ENCODE measurements around the gene CCDC157. TPM values are rescaled to one million over a fixed set of nuclear protein-coding genes. Genes with fewer than 3 reads are reported as not detected.

CCDC157 gene
- total RNA-seq, 1 experiment from 2014 or later, result 6.2 TPM

DNA sequence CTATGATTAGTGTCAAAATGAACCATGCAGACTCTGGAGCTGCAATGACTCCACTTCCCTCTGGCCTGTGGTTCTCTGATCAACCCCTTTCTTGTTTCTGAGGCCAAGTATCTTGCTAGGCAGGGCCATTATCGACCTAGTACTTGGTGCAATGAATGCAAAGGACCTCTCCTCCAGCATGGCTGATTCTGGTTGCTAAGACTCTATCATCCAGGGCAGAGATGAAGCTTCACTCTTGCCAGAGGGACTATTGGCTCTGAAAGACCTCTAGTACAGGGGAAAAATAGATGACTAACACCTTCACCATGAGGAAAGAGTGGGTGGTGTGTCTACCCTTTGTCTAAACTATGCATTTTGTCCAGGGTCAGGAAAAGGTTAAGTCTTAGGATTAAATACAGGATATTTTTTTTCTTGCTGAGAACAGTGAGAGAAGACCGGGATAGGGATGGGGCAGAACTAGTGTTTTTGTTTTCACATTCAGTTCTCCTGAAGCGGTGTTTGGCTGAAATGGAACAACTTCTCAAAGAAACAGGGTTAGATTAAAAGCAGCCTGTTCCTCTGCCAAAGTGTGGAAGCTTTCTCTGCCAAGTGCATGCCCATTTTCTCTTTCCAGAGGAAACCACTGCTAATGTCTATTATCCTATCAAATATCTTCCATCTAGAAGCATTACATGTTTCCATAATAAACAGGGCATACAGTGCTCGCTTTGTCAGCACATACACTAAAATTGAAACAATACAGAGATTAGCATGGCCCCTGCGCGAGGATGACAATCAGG lies 63.7 kb downstream of the CCDC157 start:
- ChIA-PET CTCF (interaction anchor here (1.0 kb wide), 2 partner anchors 9 to 24 kb away, joined by 3 to 7 read pairs; partner anchors contain the start of gene SEC14L2), POLR2A (ENCODE audit: unreplicated experiment) (interaction anchor here (0.5 to 0.7 kb wide), 4 partner anchors 24 to 36 kb away, joined by 3 to 7 read pairs (median 6); no protein-coding TSS in a partner anchor)
- no peaks in the 10 kb centered on the region for H4K20me1 ChIP-seq (ENCODE audit: insufficient read depth)
- intact Hi-C loops (cut with micrococcal nuclease; ENCODE audit: unreplicated experiment), result loop anchor here (1.0 to 10.0 kb wide), 2 partner anchors 22 to 184 kb away; partner anchors contain the start of gene TCN2
- peaks cover 68% of the 10 kb centered on the region for H3K4me1 ChIP-seq (replicated peaks; ENCODE audit: insufficient read depth)
- H3K27me3 ChIP-seq (ENCODE audit: insufficient read depth, low read depth), result no peaks in the 10 kb centered on the region
- BruUV-seq (replicated peaks), result no TSS peak
- H3K27ac ChIP-seq, result peak overlapping the region; percentile 93
- peaks cover 24% of the 10 kb centered on the region for H3K79me2 ChIP-seq (ENCODE audit: low read depth)
- H3K9me2 ChIP-seq (ENCODE audit: insufficient read depth), result no peaks in the 10 kb centered on the region
- H2AFZ ChIP-seq, result no peak overlapping the region
- peak overlapping the region; percentile 70; the same call in 1 of the 2 replicates for H3K4me3 ChIP-seq
- H3K4me2 ChIP-seq, result peak overlapping the region; percentile 88
- no peaks in the 10 kb centered on the region for H3K9me3 ChIP-seq (ENCODE audit: insufficient read depth, low read depth)
- TF ChIP-seq CTCF (conservative IDR thresholded peaks at IDR 0.05), result no peak
- TF ChIP-seq EZH2 (IDR thresholded peaks at IDR 0.05; ENCODE audit: low read depth), result no peak
- H3F3A ChIP-seq (ENCODE audit: insufficient read depth, low read depth), result peaks cover 81% of the 10 kb centered on the region
- peaks cover 44% of the 10 kb centered on the region for H3K36me3 ChIP-seq (ENCODE audit: low read depth)
- peak; percentile 56 to 97 for DNase-seq

DNA sequence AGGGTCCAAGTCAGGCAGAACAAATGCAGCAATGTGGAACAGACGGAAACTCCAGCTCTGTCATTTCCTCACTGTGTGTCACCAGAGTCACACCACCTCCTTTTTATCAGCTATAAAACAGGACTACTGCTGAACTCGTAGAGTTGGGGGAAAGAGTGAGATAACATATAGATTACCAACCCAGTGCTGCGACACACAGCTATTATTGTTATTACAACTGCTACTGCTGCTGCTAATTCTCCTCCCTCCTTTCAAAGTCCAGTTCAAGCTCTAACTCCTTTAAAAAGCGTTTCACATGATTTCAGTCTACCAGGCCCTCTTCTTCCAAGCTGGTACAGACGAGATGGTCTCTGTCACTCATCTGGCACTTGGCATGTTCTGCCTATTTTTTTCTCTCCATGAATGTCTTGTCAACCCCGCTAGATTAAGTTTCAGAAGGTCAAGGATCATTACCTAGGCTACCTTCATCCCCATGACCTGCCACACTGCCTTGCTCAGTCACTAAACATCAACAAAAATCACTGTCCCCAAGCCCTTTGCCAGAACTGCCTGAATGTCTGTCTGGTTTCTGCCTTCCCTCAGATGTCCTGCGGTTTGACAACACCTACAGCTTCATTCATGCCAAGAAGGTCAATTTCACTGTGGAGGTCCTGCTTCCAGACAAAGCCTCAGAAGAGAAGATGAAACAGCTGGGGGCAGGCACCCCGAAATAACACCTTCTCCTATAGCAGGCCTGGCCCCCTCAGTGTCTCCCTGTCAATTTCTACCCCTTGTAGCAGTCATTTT lies 65.1 kb downstream of the CCDC157 start:
- H3K4me2 ChIP-seq, result peak overlapping the region; percentile 88
- peak in 1 of 2 experiments; percentile 64 for DNase-seq
- peaks cover 31% of the 10 kb centered on the region for H3K36me3 ChIP-seq (ENCODE audit: low read depth)
- H4K20me1 ChIP-seq (ENCODE audit: insufficient read depth), result no peaks in the 10 kb centered on the region
- no peaks in the 10 kb centered on the region for H3K9me3 ChIP-seq (ENCODE audit: insufficient read depth, low read depth)
- ChIA-PET POLR2A (ENCODE audit: unreplicated experiment) (interaction anchor here (0.6 to 0.7 kb wide), 4 partner anchors 16 to 141 kb away, joined by 3 to 6 read pairs (median 4); no protein-coding TSS in a partner anchor), CTCF (interaction anchor here (1.0 kb wide), 1 partner anchor 25 kb away, joined by 3 read pairs; no protein-coding TSS in a partner anchor)
- peaks cover 24% of the 10 kb centered on the region for H3K79me2 ChIP-seq (ENCODE audit: low read depth)
- peak overlapping the region; percentile 70; the same call in 1 of the 2 replicates for H3K4me3 ChIP-seq
- intact Hi-C loops (cut with micrococcal nuclease; ENCODE audit: unreplicated experiment), result loop anchor here (2.0 to 10.0 kb wide), 2 partner anchors 13 to 183 kb away; partner anchors contain the start of gene TCN2
- H3K27ac ChIP-seq, result peak overlapping the region; percentile 93
- no TSS peak for BruUV-seq (replicated peaks)
- TF ChIP-seq CTCF (conservative IDR thresholded peaks at IDR 0.05) (no peak), EZH2 (IDR thresholded peaks at IDR 0.05; ENCODE audit: low read depth) (no peak)
- no peaks in the 10 kb centered on the region for H3K9me2 ChIP-seq (ENCODE audit: insufficient read depth)
- peaks cover 54% of the 10 kb centered on the region for H3K4me1 ChIP-seq (replicated peaks; ENCODE audit: insufficient read depth)
- peaks cover 76% of the 10 kb centered on the region for H3F3A ChIP-seq (ENCODE audit: insufficient read depth, low read depth)
- H2AFZ ChIP-seq, result no peak overlapping the region
- no peaks in the 10 kb centered on the region for H3K27me3 ChIP-seq (ENCODE audit: insufficient read depth, low read depth)
